Measurements from ENCODE around the gene BCAR3.
"Not testable (repeated sequence)": the region's sequence is repeated elsewhere in the genome, so short reads cannot be mapped to it uniquely, and the experiment has no call there.

BCAR3 gene

GRCh38 chr1:93705892-93706500 lies 24.4 kb upstream of the BCAR3 start:
- DNase-seq (ENCODE audit: low read depth in 2 of 2) = no peak

GRCh38 chr1:93704052-93704451 lies 22.4 kb upstream of the BCAR3 start:
- DNase-seq (ENCODE audit: low read depth in 2 of 2) = no peak

DNA sequence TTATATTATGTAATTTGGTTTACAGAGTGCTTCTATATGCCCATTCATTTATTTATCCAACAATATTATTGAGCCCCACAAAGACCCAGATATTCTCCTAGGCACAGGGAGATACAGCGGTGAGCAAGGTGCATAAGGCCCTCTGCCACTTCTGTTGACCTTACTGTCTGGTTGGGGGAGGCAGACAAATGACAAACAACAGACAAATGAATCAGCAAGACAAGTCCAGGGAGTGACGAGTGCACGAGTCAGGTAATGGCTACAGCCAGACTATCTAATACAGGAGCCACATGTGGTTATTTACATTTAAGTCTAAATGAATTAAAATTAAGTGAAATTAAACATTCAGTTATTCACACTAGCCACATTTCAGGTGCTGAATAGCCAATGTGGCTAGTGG lies 22.0 kb upstream of the BCAR3 start:
- DNase-seq (ENCODE audit: low read depth in 2 of 2) = no peak

- DNase-seq (ENCODE audit: low read depth in 2 of 2) = no peak
Observed at GRCh38 chr1:93702828-93703183, 21.2 kb upstream of the BCAR3 start.

GRCh38 chr1:93702111-93702827 lies 20.6 kb upstream of the BCAR3 start:
- DNase-seq (ENCODE audit: low read depth in 2 of 2) = no peak

DNA sequence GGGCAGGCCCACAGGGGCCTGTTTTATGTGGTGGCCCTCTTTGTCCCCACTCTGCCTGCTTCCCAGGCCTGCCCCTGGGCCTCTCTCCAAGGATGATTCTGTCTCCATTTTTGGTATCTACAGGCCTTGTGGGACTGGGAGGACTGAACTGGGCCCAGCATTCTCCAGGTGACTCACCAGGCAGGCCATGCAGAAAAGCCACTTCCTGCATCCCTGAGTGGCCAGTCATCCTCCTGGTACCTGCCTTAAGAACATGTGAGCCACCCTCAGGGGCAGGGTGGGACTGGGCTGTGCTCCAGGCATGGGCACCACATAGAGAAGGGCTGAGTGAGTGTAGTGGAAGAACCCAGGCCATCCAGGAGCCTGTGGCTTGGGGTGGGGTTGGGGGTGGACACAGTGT lies 20.0 kb upstream of the BCAR3 start:
- DNase-seq (ENCODE audit: low read depth in 2 of 2) = no peak

DNA sequence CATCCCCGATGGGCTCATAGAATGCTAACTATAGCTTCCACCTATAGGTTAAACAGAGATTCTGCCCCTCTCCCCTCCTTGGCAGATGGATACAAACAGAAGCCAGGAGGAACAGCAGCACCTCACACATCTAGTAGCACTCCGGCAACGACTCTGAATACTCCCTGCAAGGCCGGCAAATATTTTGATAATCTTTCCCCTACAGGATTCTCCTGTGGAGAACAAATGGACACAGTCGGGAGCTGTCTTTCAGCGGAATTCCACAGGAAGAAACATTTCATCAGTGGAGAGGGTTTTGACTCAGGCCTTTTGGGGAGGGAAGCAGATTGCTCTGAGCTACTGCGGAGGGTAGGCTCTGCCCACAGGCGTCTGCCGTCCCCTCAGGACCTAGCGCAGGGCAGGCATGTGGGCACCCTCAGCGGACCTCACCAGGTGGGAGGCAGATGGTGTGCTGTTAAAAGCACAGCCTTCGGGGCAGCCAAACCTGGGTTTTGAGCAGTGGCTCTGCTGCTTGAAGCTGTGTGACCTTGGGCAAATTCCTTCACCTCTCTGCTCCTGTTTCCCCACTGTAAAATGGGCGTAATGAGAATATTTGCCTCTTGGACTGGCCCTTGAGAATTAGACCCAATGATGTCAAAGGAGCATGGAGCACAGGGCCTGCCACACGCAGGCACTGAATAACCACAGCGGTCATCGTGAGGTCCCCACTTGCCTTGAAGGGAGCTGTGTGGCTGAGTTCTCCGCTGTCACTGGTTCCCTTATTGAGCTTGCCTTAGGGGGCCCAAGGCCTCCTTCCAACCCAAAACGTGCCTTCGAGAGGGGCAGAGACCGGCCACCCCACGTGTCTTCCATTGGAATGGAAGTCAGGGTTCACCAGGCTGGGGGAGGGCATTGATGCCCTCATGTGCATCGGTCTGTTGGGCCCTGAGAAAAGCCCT lies 19.2 kb upstream of the BCAR3 start:
- DNase-seq (ENCODE audit: low read depth in 2 of 2) = no peak

- DNase-seq (ENCODE audit: low read depth in 2 of 2) = no peak
Observed at GRCh38 chr1:93699503-93700168, 18.0 kb upstream of the BCAR3 start.

- DNase-seq (ENCODE audit: low read depth in 2 of 2) = no peak
Observed at GRCh38 chr1:93699049-93699384, 17.4 kb upstream of the BCAR3 start.

- no peak for DNase-seq (ENCODE audit: low read depth in 2 of 2)
Observed at GRCh38 chr1:93698329-93699048, 16.9 kb upstream of the BCAR3 start.

- not testable (repeated sequence) for DNase-seq (ENCODE audit: low read depth in 2 of 2)
Observed at GRCh38 chr1:93697566-93697965, 15.9 kb upstream of the BCAR3 start.

- no peak for DNase-seq (ENCODE audit: low read depth in 2 of 2)
Observed at GRCh38 chr1:93695411-93696005, 13.9 kb upstream of the BCAR3 start.

GRCh38 chr1:93694819-93695218 lies 13.2 kb upstream of the BCAR3 start:
- no peak for DNase-seq (ENCODE audit: low read depth in 2 of 2)

GRCh38 chr1:93694039-93694438 lies 12.4 kb upstream of the BCAR3 start:
- DNase-seq (ENCODE audit: low read depth in 2 of 2) = no peak

- no peak for DNase-seq (ENCODE audit: low read depth in 2 of 2)
Observed at GRCh38 chr1:93692983-93693591, 11.4 kb upstream of the BCAR3 start.

DNA sequence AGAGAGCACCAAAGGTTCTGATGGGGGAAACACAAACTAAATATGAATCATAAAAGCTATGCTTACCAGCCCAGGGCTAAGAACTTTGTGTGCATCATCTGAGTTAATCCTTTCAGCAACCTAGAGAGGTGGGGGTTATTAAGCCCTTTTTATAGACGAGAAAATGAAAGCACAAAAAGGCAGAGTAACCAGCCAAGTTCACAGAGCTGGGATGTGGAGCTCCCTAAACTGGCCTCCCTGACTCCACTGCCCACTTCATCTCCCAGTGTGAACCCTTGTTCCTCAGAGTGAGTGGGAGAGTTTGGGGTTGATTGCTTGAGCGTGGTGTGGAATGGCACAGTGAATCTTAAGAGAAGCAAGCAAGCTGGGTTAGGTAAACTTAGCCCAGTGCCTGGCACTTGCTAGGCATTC lies 10.8 kb upstream of the BCAR3 start:
- no peak for DNase-seq (ENCODE audit: low read depth in 2 of 2)

DNA sequence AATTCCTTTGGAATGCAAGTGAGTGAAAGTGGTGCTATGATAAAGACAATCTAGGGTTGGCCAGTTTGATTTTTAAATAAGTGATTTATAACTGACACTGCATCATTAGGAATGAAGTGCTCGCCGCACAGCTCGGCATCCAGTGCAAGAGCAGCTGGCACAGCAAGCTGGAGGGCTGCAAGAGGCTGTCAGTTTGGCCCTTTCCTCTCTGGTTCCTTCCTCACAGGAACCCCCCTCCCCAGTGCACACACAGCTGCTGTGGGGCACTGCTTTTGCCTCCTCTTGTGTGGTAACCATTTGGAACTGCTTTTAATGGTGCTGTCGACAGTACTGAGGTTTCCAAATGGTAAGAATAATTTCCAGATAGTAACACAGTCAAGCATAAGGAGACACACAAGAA lies 10.4 kb upstream of the BCAR3 start:
- DNase-seq (ENCODE audit: low read depth in 2 of 2) = no peak

- no peak for DNase-seq (ENCODE audit: low read depth in 2 of 2)
Observed at GRCh38 chr1:93690921-93691789, 9.5 kb upstream of the BCAR3 start.

GRCh38 chr1:93690341-93690740 lies 8.7 kb upstream of the BCAR3 start:
- DNase-seq (ENCODE audit: low read depth in 2 of 2) = no peak

All from stimulated activated CD8-positive, alpha-beta memory T cell treated with anti-CD3 and anti-CD28 coated beads, Interleukin-2, amount 100 ng/mL, for 1 hour (primary cell).